ENCODE measurements around the gene FKBP4. TPM values are rescaled to one million over a fixed set of nuclear protein-coding genes. Genes with fewer than 3 reads are reported as not detected.

FKBP4 gene
- total and polyA plus RNA-seq, 9 of the 15 experiments (the other 6 are each of a cell fraction or from before 2014, with no cell fraction given), result 16.3 to 154 (median 90.1) TPM

DNA sequence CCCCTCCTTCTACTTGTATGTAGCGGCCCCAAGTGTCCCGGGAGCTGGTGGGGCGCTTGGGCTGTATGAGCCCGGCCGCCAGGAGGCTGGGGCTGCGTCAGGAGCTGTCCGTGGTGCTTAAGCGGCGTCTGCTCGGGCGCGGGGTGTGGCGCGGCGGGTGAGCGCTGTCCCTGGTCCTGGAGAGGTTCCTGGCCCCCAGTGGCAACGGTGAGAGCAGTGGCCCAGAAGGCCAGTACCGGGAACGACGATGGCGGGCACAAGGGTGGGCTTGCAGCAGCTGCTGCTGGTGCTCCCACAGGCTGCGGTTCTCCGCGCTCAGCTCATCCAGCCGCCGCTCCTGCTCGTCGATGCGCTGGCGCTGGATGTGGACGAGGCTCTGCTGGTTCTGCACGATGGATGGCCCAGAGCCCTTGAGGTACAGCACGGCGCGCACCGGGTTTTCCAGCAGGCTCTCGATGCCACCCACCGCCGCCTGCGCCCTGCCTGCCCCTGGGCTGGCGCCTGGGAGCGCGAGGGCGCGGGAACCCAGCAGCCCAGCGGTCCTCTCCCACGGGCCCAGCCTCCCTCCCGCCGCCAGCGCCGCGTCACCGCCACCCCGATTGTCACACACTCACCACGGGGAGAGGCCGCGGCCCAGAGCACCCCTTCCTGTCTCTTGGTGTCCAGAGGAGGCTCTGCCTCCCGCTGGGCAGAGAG is 41.9 kb upstream of the FKBP4 start (continued):
- TF ChIP-seq HEY1 (CRISPR knock-in tag; IDR thresholded peaks at IDR 0.05; ENCODE audit: borderline replicate concordance) (no peak), SMAD3 (CRISPR knock-in tag; conservative IDR thresholded peaks at IDR 0.05) (0 out of 2 replicates have a peak, but pooled peaks have one; percentile 34), ZNF12 (CRISPR knock-in tag; IDR thresholded peaks at IDR 0.05) (peak; percentile 86; the same call in 1 of the 2 replicates), RCOR1 (IDR thresholded peaks at IDR 0.05; ENCODE audit: borderline replicate concordance in 1 of 2, low read depth in 2 of 2, low read length in 2 of 2) (peak in 1 of 2 experiments; percentile 90; a peak in 2 of 4 replicates), DACH1 (IDR thresholded peaks at IDR 0.05; ENCODE audit: partially characterized antibody) (no peak), ZNF717 (CRISPR knock-in tag; IDR thresholded peaks at IDR 0.05) (no peak), EHMT2 (IDR thresholded peaks at IDR 0.05) (peak; percentile 100), ZNF354B (CRISPR knock-in tag; IDR thresholded peaks at IDR 0.05) (no peak), ZNF217 (CRISPR knock-in tag; IDR thresholded peaks at IDR 0.05) (0 out of 2 replicates have a peak, but pooled peaks have one; percentile 79), FOXK1 (CRISPR knock-in tag; IDR thresholded peaks at IDR 0.05; ENCODE audit: borderline replicate concordance) (peak; percentile 95; the same call in 1 of the 2 replicates)
- TF ChIP-seq, protein P1, sequence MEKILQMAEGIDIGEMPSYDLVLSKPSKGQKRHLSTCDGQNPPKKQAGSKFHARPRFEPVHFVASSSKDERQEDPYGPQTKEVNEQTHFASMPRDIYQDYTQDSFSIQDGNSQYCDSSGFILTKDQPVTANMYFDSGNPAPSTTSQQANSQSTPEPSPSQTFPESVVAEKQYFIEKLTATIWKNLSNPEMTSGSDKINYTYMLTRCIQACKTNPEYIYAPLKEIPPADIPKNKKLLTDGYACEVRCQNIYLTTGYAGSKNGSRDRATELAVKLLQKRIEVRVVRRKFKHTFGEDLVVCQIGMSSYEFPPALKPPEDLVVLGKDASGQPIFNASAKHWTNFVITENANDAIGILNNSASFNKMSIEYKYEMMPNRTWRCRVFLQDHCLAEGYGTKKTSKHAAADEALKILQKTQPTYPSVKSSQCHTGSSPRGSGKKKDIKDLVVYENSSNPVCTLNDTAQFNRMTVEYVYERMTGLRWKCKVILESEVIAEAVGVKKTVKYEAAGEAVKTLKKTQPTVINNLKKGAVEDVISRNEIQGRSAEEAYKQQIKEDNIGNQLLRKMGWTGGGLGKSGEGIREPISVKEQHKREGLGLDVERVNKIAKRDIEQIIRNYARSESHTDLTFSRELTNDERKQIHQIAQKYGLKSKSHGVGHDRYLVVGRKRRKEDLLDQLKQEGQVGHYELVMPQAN (IDR thresholded peaks at IDR 0.05; ENCODE audit: borderline replicate concordance), result peak; percentile 55; the same call in 1 of the 2 replicates
- TF ChIP-seq, protein P2, sequence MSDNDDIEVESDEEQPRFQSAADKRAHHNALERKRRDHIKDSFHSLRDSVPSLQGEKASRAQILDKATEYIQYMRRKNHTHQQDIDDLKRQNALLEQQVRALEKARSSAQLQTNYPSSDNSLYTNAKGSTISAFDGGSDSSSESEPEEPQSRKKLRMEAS (CRISPR knock-in tag; IDR thresholded peaks at IDR 0.05), result peak; percentile 76
- TF ChIP-seq, protein P3, sequence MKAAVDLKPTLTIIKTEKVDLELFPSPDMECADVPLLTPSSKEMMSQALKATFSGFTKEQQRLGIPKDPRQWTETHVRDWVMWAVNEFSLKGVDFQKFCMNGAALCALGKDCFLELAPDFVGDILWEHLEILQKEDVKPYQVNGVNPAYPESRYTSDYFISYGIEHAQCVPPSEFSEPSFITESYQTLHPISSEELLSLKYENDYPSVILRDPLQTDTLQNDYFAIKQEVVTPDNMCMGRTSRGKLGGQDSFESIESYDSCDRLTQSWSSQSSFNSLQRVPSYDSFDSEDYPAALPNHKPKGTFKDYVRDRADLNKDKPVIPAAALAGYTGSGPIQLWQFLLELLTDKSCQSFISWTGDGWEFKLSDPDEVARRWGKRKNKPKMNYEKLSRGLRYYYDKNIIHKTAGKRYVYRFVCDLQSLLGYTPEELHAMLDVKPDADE (conservative IDR thresholded peaks at IDR 0.05; ENCODE audit: control insufficient read depth, low read depth, low read length), result peak; percentile 78; the same call in 1 of the 2 replicates
- TF ChIP-seq, protein P4, sequence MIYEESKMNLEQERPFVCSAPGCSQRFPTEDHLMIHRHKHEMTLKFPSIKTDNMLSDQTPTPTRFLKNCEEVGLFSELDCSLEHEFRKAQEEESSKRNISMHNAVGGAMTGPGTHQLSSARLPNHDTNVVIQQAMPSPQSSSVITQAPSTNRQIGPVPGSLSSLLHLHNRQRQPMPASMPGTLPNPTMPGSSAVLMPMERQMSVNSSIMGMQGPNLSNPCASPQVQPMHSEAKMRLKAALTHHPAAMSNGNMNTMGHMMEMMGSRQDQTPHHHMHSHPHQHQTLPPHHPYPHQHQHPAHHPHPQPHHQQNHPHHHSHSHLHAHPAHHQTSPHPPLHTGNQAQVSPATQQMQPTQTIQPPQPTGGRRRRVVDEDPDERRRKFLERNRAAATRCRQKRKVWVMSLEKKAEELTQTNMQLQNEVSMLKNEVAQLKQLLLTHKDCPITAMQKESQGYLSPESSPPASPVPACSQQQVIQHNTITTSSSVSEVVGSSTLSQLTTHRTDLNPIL (CRISPR knock-in tag; IDR thresholded peaks at IDR 0.05), result no peak
- TF ChIP-seq, protein P5, sequence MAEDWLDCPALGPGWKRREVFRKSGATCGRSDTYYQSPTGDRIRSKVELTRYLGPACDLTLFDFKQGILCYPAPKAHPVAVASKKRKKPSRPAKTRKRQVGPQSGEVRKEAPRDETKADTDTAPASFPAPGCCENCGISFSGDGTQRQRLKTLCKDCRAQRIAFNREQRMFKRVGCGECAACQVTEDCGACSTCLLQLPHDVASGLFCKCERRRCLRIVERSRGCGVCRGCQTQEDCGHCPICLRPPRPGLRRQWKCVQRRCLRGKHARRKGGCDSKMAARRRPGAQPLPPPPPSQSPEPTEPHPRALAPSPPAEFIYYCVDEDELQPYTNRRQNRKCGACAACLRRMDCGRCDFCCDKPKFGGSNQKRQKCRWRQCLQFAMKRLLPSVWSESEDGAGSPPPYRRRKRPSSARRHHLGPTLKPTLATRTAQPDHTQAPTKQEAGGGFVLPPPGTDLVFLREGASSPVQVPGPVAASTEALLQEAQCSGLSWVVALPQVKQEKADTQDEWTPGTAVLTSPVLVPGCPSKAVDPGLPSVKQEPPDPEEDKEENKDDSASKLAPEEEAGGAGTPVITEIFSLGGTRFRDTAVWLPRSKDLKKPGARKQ (CRISPR knock-in tag; IDR thresholded peaks at IDR 0.05), result no peak
- TF ChIP-seq, protein P6, sequence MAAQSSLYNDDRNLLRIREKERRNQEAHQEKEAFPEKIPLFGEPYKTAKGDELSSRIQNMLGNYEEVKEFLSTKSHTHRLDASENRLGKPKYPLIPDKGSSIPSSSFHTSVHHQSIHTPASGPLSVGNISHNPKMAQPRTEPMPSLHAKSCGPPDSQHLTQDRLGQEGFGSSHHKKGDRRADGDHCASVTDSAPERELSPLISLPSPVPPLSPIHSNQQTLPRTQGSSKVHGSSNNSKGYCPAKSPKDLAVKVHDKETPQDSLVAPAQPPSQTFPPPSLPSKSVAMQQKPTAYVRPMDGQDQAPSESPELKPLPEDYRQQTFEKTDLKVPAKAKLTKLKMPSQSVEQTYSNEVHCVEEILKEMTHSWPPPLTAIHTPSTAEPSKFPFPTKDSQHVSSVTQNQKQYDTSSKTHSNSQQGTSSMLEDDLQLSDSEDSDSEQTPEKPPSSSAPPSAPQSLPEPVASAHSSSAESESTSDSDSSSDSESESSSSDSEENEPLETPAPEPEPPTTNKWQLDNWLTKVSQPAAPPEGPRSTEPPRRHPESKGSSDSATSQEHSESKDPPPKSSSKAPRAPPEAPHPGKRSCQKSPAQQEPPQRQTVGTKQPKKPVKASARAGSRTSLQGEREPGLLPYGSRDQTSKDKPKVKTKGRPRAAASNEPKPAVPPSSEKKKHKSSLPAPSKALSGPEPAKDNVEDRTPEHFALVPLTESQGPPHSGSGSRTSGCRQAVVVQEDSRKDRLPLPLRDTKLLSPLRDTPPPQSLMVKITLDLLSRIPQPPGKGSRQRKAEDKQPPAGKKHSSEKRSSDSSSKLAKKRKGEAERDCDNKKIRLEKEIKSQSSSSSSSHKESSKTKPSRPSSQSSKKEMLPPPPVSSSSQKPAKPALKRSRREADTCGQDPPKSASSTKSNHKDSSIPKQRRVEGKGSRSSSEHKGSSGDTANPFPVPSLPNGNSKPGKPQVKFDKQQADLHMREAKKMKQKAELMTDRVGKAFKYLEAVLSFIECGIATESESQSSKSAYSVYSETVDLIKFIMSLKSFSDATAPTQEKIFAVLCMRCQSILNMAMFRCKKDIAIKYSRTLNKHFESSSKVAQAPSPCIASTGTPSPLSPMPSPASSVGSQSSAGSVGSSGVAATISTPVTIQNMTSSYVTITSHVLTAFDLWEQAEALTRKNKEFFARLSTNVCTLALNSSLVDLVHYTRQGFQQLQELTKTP (IDR thresholded peaks at IDR 0.05; ENCODE audit: low read depth in 1 of 2, partially characterized antibody in 2 of 2), result peak in 1 of 2 experiments; percentile 99
